ENCODE measurements around the gene CRIP3.

GRCh38 chr6:43310134-43310533, 1.5 kb upstream of the CRIP3 start:
- TF ChIP-seq CTCF (IDR thresholded peaks at IDR 0.05; ENCODE audit: low read depth, low read length, missing input control), result no peak
- no peak for TF ChIP-seq EGR1 (IDR thresholded peaks at IDR 0.05; ENCODE audit: low read depth in 2 of 2)
- TF ChIP-seq, protein P1, sequence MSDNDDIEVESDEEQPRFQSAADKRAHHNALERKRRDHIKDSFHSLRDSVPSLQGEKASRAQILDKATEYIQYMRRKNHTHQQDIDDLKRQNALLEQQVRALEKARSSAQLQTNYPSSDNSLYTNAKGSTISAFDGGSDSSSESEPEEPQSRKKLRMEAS (IDR thresholded peaks at IDR 0.05), result no peak
- TF ChIP-seq ZBTB33 (IDR thresholded peaks at IDR 0.05), result no peak
- TF ChIP-seq TAF1 (conservative IDR thresholded peaks at IDR 0.05), result no peak
- no peak for TF ChIP-seq RXRA (IDR thresholded peaks at IDR 0.05)
- no peak for TF ChIP-seq JUND (IDR thresholded peaks at IDR 0.05)
- TF ChIP-seq HNF4G (IDR thresholded peaks at IDR 0.05), result no peak
- TF ChIP-seq HNF4A (conservative IDR thresholded peaks at IDR 0.05), result no peak
- no peak for TF ChIP-seq YY1 (IDR thresholded peaks at IDR 0.05)
